Stomach (tissue), 4 donors: Measurements from ENCODE around the gene NATD1.

Experiments used
- EP300 ChIP-seq: sonication (generic); formaldehyde crosslinking; IDR thresholded peaks from one replicate; pipeline ENCODE4 v1.6.1; 2017; ENCODE audit warnings: antibody characterized with exemption
- POLR2A ChIP-seq, 4 donors: fragments of 450-650 bp; IDR thresholded peaks; one replicate each; pipeline ENCODE4 v1.6.1; 2016; ENCODE audit warnings: antibody characterized with exemption in 4 of 4, control low read depth in 2 of 4, mild to moderate bottlenecking in 1 of 4, moderate library complexity in 1 of 4
- POLR2AphosphoS5 ChIP-seq, 3 donors: sonication (generic); formaldehyde crosslinking; IDR thresholded peaks; one replicate each; pipeline ENCODE4 v1.6.1; 2016; ENCODE audit warnings: antibody characterized with exemption in 3 of 3
- TF ChIP-seq, protein P1 (sequence below), 7 experiments: fragments of 450-650 bp in 4 of 7; fragments of 200-600 bp in 3 of 7; sonication (generic) in 3 of 7; IDR thresholded peaks; one replicate each; pipeline ENCODE4 v1.5.1; 2016 to 2019; ENCODE audit warnings: antibody characterized with exemption in 7 of 7, control low read depth in 2 of 7, mild to moderate bottlenecking in 1 of 7

DNA sequence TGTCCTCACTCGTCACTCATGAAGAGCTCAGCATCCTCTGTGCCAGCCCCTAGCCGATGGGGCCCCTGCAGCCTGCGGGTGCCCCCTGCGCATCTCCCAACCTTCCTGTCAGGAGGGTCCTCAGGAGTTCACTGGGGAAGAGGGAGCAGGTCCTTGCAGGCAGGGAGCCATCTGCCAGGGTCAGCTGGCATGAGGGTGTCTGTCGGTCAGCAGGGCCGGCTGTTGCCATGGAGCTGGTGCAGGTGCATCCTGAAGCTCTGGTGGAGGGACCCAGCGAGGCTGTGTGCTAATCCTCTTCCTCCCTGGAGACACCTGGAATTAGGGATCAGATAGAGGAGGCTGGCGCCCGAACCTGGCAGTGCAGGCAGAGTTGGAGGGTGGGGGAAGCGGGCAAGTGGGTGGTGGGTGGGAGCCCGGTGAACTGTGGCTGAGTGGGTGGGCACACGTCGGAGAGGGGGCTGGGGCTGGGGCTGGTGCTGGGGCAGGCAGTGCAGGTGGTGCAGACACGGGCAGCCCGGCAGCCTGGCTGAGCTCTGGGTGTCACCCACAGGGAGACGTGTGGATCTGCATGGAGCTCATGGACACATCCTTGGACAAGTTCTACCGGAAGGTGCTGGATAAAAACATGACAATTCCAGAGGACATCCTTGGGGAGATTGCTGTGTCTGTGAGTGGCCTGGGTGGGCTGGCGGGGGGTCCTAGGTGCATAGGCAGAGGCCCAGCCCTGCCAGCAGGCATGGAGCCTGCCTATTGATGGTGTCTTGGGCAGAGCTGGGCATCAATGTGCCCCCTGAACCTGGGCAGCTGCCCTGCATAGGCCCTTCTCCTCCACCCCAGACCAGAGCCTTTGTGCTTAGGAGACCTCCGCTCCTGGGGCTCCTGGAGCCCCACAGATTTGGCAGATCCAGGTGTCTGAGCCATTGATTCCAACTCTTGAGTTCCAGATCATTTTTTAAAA, 48.7 kb upstream of the NATD1 start:
- TF ChIP-seq EP300 (no peak), POLR2AphosphoS5 (IDR thresholded peaks at IDR 0.05) (no peak), POLR2A (IDR thresholded peaks at IDR 0.05) (no peak)
- TF ChIP-seq, protein P1, sequence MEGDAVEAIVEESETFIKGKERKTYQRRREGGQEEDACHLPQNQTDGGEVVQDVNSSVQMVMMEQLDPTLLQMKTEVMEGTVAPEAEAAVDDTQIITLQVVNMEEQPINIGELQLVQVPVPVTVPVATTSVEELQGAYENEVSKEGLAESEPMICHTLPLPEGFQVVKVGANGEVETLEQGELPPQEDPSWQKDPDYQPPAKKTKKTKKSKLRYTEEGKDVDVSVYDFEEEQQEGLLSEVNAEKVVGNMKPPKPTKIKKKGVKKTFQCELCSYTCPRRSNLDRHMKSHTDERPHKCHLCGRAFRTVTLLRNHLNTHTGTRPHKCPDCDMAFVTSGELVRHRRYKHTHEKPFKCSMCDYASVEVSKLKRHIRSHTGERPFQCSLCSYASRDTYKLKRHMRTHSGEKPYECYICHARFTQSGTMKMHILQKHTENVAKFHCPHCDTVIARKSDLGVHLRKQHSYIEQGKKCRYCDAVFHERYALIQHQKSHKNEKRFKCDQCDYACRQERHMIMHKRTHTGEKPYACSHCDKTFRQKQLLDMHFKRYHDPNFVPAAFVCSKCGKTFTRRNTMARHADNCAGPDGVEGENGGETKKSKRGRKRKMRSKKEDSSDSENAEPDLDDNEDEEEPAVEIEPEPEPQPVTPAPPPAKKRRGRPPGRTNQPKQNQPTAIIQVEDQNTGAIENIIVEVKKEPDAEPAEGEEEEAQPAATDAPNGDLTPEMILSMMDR (IDR thresholded peaks at IDR 0.05), result no peak
